GM21447 (cell line): ENCODE measurements around the gene OPTN.
"Not testable (repeated sequence)": the region's sequence is repeated elsewhere in the genome, so short reads cannot be mapped to it uniquely, and the experiment has no call there.

ENCODE experiments used
- ATAC-seq: cut with Tn5 transposase; IDR thresholded peaks from one replicate; pipeline ENCODE4 v1.9.1; 2021; ENCODE audit not compliant: unreplicated experiment

The OPTN gene

GRCh38 chr10:13099666-13100348 is at the start of gene OPTN:
Gene OPTN, plus strand, starts transcription at chr10:13100163. Its CDS starts 8,960 bp downstream, at chr10:13109123.
- peak; percentile 59 for ATAC-seq

DNA sequence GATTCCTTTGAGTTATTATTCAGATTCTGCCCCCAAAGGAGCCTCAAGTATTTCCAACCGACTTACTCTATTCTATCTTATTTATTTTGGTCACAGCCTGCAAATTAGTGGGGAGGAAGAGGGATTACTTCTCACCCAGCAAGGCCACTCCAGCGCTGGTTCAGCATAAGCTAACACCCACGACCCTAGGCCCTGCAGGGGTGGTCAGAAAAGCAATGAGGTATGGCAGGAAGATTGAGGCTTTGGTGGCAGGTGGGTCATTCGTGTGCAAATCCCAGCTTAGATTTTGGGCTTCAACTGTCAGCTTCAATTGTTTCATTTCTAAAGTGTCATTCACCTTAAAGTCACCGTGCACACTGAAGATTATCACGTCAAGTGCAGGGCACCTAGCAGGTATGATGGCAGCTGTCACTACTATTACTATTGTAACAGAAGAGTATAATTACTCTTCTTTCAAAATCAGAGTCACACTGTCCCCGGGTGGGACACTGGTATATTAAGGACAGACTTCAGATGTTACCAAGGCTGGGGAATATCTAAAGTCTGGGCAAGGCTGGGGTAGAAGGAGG is 48.8 kb upstream of the OPTN start:
- ATAC-seq = no peak

GRCh38 chr10:13053208-13053607 is 46.8 kb upstream of the OPTN start:
- not testable (repeated sequence) for ATAC-seq

- no peak for ATAC-seq
These were observed 46.0 kb upstream of the OPTN start for GRCh38 chr10:13053794-13054462.

DNA sequence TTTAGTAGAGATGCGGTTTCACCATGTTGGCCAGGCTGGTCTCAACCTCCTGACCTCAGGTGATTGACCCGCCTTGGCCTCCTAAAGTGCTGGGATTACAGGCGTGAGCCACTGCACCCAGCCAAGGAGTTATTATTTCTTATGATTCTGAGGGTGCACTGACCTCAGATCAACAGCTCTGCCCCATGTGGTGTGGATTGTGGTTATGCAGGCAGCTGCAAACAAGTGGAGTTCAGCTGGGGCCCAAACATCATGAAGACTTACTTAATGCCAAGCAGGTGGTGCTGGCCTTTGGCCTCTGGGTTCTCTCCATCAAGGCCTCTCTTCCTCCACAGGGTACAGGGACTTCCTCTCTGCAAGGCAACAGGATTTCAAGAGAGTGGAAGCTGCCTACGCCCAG is 45.1 kb upstream of the OPTN start:
- no peak for ATAC-seq

GRCh38 chr10:13056456-13057077 is 43.4 kb upstream of the OPTN start:
- no peak for ATAC-seq

GRCh38 chr10:13062803-13063202 is 37.2 kb upstream of the OPTN start:
- ATAC-seq = no peak

DNA sequence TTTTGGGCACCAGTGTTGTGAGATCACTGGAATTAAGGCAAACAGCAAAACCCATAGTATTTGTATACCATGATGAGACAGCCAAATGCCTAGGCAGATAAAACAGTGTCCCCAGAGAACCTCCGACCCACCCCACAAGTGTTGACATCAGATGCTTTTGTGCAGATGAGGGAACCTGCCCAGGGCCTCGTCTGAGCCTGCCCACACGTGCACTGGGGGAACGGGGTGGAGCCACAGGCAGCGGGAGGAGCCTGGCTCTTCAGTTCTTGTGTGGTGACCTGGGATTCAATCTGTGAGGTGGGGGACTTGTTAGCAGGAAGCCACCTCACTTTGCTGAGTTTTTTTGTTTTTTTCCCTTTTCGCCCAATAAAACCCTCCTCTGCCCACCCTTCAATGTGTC is 33.4 kb upstream of the OPTN start:
- no peak for ATAC-seq

DNA sequence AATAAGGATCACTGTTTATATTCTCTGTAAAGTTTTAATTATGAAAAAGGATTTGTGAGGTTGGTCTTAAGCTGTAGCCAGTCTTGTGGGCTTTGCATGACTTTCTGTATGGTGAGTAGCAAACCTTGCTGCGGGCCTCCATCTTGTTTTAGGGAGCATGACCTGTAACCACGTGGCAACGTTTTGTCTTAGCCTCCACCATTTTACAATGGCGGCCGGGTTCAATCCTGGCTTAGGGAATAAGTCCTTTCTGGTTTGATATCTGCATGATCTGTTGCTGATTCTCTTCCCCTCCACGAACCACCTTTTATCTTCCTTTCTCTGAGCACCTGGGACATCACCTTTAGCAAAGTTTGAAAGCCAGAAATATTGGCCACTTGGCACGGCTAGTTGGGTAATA is 32.5 kb upstream of the OPTN start:
- no peak for ATAC-seq

GRCh38 chr10:13068071-13068470 is 31.9 kb upstream of the OPTN start:
- ATAC-seq = no peak

DNA sequence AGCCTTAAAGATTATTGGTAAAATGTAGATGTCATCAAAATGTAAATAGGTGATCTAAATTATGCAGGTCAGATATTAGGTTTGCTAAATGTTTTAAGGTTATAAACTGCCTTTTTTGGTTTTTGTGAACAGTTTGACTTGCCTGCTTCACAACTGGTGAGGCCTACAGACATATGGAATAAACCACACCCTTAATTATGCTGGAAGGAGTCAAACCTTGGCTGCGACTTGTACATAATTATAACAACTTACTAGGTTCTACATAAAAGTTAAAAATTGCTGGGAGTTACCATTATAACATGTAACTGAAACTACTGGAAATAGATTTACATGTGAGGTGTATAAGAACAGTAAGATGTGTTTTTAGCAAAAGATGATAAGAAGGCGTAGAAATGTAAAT is 31.5 kb upstream of the OPTN start:
- ATAC-seq = no peak

DNA sequence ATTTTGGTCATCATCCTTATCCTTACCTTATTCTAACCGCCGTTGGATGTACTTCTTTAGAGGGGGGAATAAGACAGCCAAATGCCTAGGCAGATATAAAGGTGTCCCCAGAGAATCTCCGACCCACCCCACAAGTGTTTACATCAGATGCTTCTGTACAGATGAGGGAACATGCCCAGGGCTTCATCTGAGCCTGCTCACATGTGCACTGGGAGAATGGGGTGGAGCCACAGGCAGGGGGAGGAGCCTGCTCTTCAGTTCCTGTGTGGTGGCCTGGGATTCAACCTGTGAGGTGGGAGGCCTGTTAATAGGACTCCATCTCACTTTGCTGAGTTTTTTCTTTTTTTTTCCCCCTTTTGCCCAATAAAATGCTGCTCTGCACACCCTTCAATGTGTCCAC is 27.6 kb upstream of the OPTN start:
- ATAC-seq = no peak

DNA sequence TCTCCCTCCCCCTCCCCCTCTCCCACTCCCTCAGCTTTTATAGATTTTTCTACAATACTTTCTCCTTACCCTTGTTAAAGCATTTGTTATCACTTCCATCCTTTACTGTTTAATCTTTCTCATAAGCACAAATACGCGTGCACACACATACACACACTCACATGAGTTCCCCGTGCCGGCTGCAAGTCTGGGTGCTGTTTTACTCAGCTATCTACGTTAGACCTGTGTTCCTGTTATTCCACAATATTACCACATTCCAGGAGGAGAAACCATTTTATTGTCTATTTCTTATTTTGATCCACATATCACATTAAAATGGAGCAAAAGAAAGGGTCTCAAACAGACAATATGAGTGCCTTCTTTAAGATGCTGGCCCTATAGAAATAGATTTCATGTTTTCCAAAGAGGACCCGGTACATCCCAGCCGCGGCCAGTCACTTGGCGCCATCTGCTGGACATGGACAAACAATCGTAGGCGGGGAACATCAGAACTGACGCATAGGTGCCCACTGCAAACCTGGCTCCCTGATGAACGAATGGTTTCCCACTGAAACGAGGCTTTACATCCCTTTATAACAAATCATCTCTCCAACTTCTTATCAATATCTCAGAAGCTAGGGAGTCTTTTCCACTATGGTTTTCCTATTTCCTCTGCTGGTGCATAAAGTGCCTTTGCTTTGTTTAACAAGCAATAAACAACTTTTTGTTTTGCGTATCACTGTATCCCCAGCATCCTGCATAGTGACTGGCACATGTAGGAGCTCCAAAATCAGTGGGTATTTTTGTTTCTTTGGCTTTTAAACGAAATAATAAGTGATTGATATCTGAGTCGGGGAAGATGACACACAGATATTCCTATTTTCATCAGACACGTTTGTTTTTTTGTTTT is 25.2 kb upstream of the OPTN start:
- ATAC-seq = no peak

DNA sequence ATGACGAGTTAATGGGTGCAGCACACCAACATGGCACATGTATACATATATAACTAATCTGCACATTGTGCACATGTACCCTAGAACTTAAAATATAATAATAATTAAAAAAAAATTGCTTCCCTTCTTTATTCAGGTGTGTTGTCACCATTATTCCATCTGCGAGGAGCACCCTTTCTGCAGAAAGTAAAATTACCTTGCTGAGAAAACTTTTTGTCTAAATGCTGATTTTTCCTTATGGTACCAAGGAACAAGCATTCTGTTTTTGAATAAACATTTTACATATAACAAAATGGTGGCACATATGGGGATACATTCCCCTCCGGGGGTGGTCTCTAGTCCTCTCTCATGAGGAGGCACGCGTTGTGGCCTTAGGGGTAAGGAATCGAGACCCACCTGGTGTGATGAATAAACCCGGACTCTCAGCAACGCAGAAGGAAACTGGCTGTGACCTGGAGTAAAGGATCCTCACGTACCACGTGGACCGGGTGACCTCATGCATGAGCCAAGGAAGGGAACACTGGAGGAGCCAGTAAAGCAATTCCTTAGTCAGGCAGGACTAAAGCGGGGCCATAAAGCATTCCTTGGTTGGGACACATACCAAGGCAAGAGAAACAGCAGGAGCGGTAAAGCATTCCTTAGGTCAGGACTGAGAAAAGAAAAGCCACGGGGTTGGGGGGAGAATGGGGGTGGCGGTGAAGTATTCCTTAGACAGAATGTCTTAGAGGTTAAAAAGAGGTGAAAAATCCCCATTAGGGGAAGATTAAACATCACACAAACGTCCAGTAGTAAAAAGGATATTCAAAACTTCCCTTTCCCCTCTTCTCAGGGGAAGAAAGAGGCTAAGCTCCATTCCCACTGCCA is 20.8 kb upstream of the OPTN start:
- no peak for ATAC-seq

- no peak for ATAC-seq
These were observed 20.2 kb upstream of the OPTN start for GRCh38 chr10:13079776-13080050.

DNA sequence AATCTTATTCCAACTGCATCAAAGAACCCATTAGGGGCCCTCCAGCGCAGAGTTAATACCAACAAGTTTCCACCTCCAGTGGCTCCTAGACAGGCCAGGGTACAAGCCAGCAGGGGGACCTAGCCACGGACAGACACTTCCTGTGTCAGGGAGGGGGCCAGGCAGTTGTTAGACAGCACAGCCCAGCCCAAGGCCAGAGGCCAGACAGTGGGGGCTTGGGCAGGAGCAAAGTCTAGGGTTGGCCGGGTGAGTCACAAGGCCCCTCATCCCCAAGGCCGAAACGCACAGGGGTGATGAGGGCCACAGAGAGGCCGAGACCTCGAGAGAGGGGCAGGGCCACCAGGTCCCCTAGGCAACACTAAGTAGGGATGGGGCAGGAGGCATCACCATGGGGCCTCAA is 19.3 kb upstream of the OPTN start:
- no peak for ATAC-seq

DNA sequence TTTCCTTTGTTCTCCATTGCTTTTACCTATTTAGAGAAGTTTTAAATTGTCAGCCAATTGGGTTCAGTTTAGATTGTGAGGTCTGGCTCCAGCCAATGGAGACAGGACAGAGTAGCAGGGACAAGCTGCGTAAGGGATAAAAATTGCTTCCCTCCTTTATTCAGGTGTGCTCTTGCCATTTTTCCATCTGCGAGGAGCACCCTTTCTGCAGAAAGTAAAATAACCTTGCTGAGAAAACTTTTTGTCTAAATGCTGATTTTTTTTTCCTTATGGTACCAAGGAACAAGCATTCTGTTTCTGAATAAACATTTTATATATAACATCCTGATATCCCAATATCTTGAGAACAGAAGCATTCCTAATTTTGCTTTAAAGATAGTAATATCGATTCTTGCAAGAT is 16.3 kb upstream of the OPTN start:
- not testable (repeated sequence) for ATAC-seq

DNA sequence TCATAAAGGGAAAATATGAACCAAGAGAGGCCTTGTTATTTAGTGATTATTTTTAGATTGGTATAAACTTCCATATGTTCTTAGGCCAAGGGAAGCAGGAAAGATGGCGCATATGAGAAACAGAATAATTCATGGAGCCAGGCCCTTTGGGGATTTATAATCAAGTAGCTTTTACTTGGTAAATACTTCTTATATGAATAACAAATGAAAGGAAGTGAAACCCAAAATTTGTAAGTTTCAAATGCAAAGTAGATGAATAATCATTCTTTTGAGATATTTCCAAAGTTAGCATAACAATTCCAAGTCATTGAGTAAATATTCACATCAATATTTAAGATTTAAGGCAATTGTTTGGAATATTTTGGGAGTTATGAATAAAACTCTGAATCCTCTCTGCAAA is 13.9 kb upstream of the OPTN start:
- no peak for ATAC-seq

GRCh38 chr10:13087601-13087985 is 12.4 kb upstream of the OPTN start:
- ATAC-seq = no peak

GRCh38 chr10:13087986-13088618 is 11.9 kb upstream of the OPTN start:
- no peak for ATAC-seq
